Calu3 (cell line): ENCODE measurements around the gene ZNF644. TPM values are rescaled to one million over a fixed set of nuclear protein-coding genes. Genes with fewer than 3 reads are reported as not detected.

Experiments
- BruUV-seq: library from RNA; stranded (reverse); fragments of 400-500 nt; replicated peaks from 2 replicates; lab custom pipeline; 2021; lab: Mats Ljungman, UMichigan
- CTCF ChIA-PET: fragments of 300-600 bp; sonication (Branson Sonifier 250); formaldehyde crosslinking; loops from one replicate; lab custom pipeline; 2022; ENCODE audit warnings: antibody characterized with exemption; lab: Charles Lee
- DNase-seq: peaks from one replicate; pipeline ENCODE4 v3.0.0; 2022
- H3K27ac Mint-ChIP-seq: one replicate; pipeline ENCODE4 v1.8.0; 2022; ENCODE audit warnings: mixed read lengths; ENCODE audit not compliant: unreplicated experiment
- H3K27me3 Mint-ChIP-seq: one replicate; pipeline ENCODE4 v1.8.0; 2022; ENCODE audit warnings: mixed read lengths; ENCODE audit not compliant: unreplicated experiment
- H3K36me3 Mint-ChIP-seq: one replicate; pipeline ENCODE4 v1.8.0; 2022; ENCODE audit warnings: mild to moderate bottlenecking, moderate library complexity, mixed read lengths; ENCODE audit not compliant: insufficient read depth, unreplicated experiment
- H3K4me1 Mint-ChIP-seq: one replicate; pipeline ENCODE4 v1.8.0; 2022; ENCODE audit warnings: mild to moderate bottlenecking, low read depth, mixed read lengths; ENCODE audit not compliant: unreplicated experiment
- H3K4me3 Mint-ChIP-seq: one replicate; pipeline ENCODE4 v1.8.0; 2022; ENCODE audit warnings: mild to moderate bottlenecking, low read depth, moderate library complexity, mixed read lengths; ENCODE audit not compliant: unreplicated experiment
- H3K9me3 Mint-ChIP-seq: one replicate; pipeline ENCODE4 v1.8.0; 2022; ENCODE audit warnings: low read depth, mixed read lengths; ENCODE audit not compliant: unreplicated experiment
- CTCF ChIP-seq: fragments of 200-600 bp; IDR thresholded peaks from one replicate; pipeline ENCODE4 v1.8.0; 2022; ENCODE audit warnings: antibody characterized with exemption; ENCODE audit not compliant: unreplicated experiment
- intact Hi-C: fragments of 100-400 bp; cut with micrococcal nuclease; formaldehyde crosslinking; loops from one replicate; pipeline ENCODE4 v1.10.0; 2022; ENCODE audit not compliant: unreplicated experiment
- total RNA-seq: library from RNA; stranded (reverse); gene quantifications from 2 replicates; pipeline ENCODE4 v1.2.3, GENCODE V29; 2022

The ZNF644 gene
- total RNA-seq, 1 experiment from 2014 or later = 76.0 TPM

- DNase-seq = peak; percentile 83
Observed at GRCh38 chr1:91020967-91021685, 709 bp downstream of the ZNF644 start.

GRCh38 chr1:91020486-91020885 is 1.3 kb downstream of the ZNF644 start:
- Mint-ChIP-seq H3K36me3 (peaks cover 52% of the 10 kb centered on the region), H3K9me3 (no peaks in the 10 kb centered on the region), H3K4me1 (peaks cover 35% of the 10 kb centered on the region), H3K27ac (peak overlapping the region; percentile 99), H3K27me3 (no peaks in the 10 kb centered on the region), H3K4me3 (peak overlapping the region; percentile 91)
- BruUV-seq = no TSS peak
- TF ChIP-seq CTCF = no peak
- intact Hi-C loops = loop anchor here (2.0 kb wide), 1 partner anchor 144 kb away; no protein-coding TSS in a partner anchor
- CTCF ChIA-PET = no interaction called here
- DNase-seq = no peak

More at GRCh38 chr1:91020967-91021685, 709 bp downstream of the ZNF644 start:
- Mint-ChIP-seq H3K27me3 (no peaks in the 10 kb centered on the region), H3K36me3 (peaks cover 48% of the 10 kb centered on the region), H3K9me3 (no peaks in the 10 kb centered on the region), H3K4me1 (peaks cover 29% of the 10 kb centered on the region), H3K4me3 (peak overlapping the region; percentile 91), H3K27ac (peak overlapping the region; percentile 99)
- no peak for TF ChIP-seq CTCF
- no TSS peak for BruUV-seq
- intact Hi-C loops = loop anchor here (2.0 kb wide), 1 partner anchor 144 kb away; no protein-coding TSS in a partner anchor
- CTCF ChIA-PET = interaction anchor here (0.7 to 1.6 kb wide), 2 partner anchors 144 to 1394 kb away, joined by 3 to 6 read pairs; no protein-coding TSS in a partner anchor

- Mint-ChIP-seq H3K36me3 (peaks cover 70% of the 10 kb centered on the region), H3K27me3 (no peaks in the 10 kb centered on the region), H3K9me3 (no peaks in the 10 kb centered on the region), H3K4me3 (peak overlapping the region; percentile 91), H3K4me1 (peaks cover 60% of the 10 kb centered on the region), H3K27ac (peak overlapping the region; percentile 42)
- CTCF ChIA-PET = interaction anchor here (0.6 to 2.4 kb wide), 2 partner anchors 108 to 148 kb away, joined by 3 to 23 read pairs; no protein-coding TSS in a partner anchor
- DNase-seq = no peak
- intact Hi-C loops = no loop called here
- no TSS peak for BruUV-seq
- TF ChIP-seq CTCF = no peak
Observed at GRCh38 chr1:91018006-91018405, 3.8 kb downstream of the ZNF644 start.

- no peak for TF ChIP-seq CTCF
- Mint-ChIP-seq H3K27me3 (no peaks in the 10 kb centered on the region), H3K27ac (peak overlapping the region; percentile 86), H3K36me3 (peaks cover 54% of the 10 kb centered on the region), H3K4me3 (peak overlapping the region; percentile 63), H3K4me1 (peaks cover 68% of the 10 kb centered on the region), H3K9me3 (no peaks in the 10 kb centered on the region)
- intact Hi-C loops = no loop called here
- DNase-seq = no peak
- BruUV-seq = no TSS peak
- CTCF ChIA-PET = interaction anchor here (0.6 kb wide), 1 partner anchor 1431 kb away, joined by 5 read pairs; no protein-coding TSS in a partner anchor
Observed at GRCh38 chr1:91015794-91016550, 5.9 kb downstream of the ZNF644 start.
